ENCODE measurements around the gene TSPYL4.
A peak's percentile ranks its signal among the peaks of the same experiment; 100 is the strongest.

The TSPYL4 gene

GRCh38 chr6:116246089-116246488 is 7.8 kb downstream of the TSPYL4 start:
- no peaks in the 10 kb centered on the region for H3K36me3 ChIP-seq (ENCODE audit: control insufficient read depth, insufficient read depth, low read length)
- no peaks in the 10 kb centered on the region for H3K9me3 ChIP-seq (ENCODE audit: control insufficient read depth, low read length)
- H3K4me3 ChIP-seq (ENCODE audit: low read length), result no peak overlapping the region
- H3K9ac ChIP-seq (ENCODE audit: low read length), result no peak overlapping the region
- no peaks in the 10 kb centered on the region for H3K27me3 ChIP-seq (ENCODE audit: control insufficient read depth, insufficient read depth, low read length)
- peaks cover 7% of the 10 kb centered on the region for H3K4me1 ChIP-seq (ENCODE audit: control insufficient read depth, insufficient read depth, low read length)

GRCh38 chr6:116244284-116244683 is 9.6 kb downstream of the TSPYL4 start:
- Histone ChIP-seq H3K9ac (ENCODE audit: low read length) (no peak overlapping the region), H3K27me3 (ENCODE audit: control insufficient read depth, insufficient read depth, low read length) (no peaks in the 10 kb centered on the region), H3K36me3 (ENCODE audit: control insufficient read depth, insufficient read depth, low read length) (no peaks in the 10 kb centered on the region), H3K4me3 (ENCODE audit: low read length) (no peak overlapping the region), H3K9me3 (ENCODE audit: control insufficient read depth, low read length) (no peaks in the 10 kb centered on the region), H3K4me1 (ENCODE audit: control insufficient read depth, insufficient read depth, low read length) (no peaks in the 10 kb centered on the region)

- H3K9ac ChIP-seq (ENCODE audit: low read length), result no peak overlapping the region
- no peaks in the 10 kb centered on the region for H3K4me1 ChIP-seq (ENCODE audit: control insufficient read depth, insufficient read depth, low read length)
- H3K36me3 ChIP-seq (ENCODE audit: control insufficient read depth, insufficient read depth, low read length), result no peaks in the 10 kb centered on the region
- no peak overlapping the region for H3K4me3 ChIP-seq (ENCODE audit: low read length)
- no peaks in the 10 kb centered on the region for H3K9me3 ChIP-seq (ENCODE audit: control insufficient read depth, low read length)
- no peaks in the 10 kb centered on the region for H3K27me3 ChIP-seq (ENCODE audit: control insufficient read depth, insufficient read depth, low read length)
Measured at GRCh38 chr6:116239856-116240255, 14.0 kb downstream of the TSPYL4 start.

- Histone ChIP-seq H3K4me3 (ENCODE audit: low read length) (no peak overlapping the region), H3K27me3 (ENCODE audit: control insufficient read depth, insufficient read depth, low read length) (no peaks in the 10 kb centered on the region), H3K9me3 (ENCODE audit: control insufficient read depth, low read length) (no peaks in the 10 kb centered on the region), H3K36me3 (ENCODE audit: control insufficient read depth, insufficient read depth, low read length) (no peaks in the 10 kb centered on the region), H3K9ac (ENCODE audit: low read length) (no peak overlapping the region), H3K4me1 (ENCODE audit: control insufficient read depth, insufficient read depth, low read length) (no peaks in the 10 kb centered on the region)
Measured at GRCh38 chr6:116239256-116239655, 14.6 kb downstream of the TSPYL4 start.

GRCh38 chr6:116238083-116238482 is 15.8 kb downstream of the TSPYL4 start:
- H3K36me3 ChIP-seq (ENCODE audit: control insufficient read depth, insufficient read depth, low read length), result no peaks in the 10 kb centered on the region
- no peaks in the 10 kb centered on the region for H3K4me1 ChIP-seq (ENCODE audit: control insufficient read depth, insufficient read depth, low read length)
- H3K27me3 ChIP-seq (ENCODE audit: control insufficient read depth, insufficient read depth, low read length), result no peaks in the 10 kb centered on the region
- H3K9me3 ChIP-seq (ENCODE audit: control insufficient read depth, low read length), result no peaks in the 10 kb centered on the region
- H3K9ac ChIP-seq (ENCODE audit: low read length), result no peak overlapping the region
- H3K4me3 ChIP-seq (ENCODE audit: low read length), result no peak overlapping the region

GRCh38 chr6:116234689-116235088 is 19.2 kb downstream of the TSPYL4 start:
- H3K4me1 ChIP-seq (ENCODE audit: control insufficient read depth, insufficient read depth, low read length), result no peaks in the 10 kb centered on the region
- H3K4me3 ChIP-seq (ENCODE audit: low read length), result no peak overlapping the region
- H3K9me3 ChIP-seq (ENCODE audit: control insufficient read depth, low read length), result no peaks in the 10 kb centered on the region
- no peak overlapping the region for H3K9ac ChIP-seq (ENCODE audit: low read length)
- H3K27me3 ChIP-seq (ENCODE audit: control insufficient read depth, insufficient read depth, low read length), result no peaks in the 10 kb centered on the region
- H3K36me3 ChIP-seq (ENCODE audit: control insufficient read depth, insufficient read depth, low read length), result no peaks in the 10 kb centered on the region

GRCh38 chr6:116229287-116229913 is 24.5 kb downstream of the TSPYL4 start:
- H3K27me3 ChIP-seq (ENCODE audit: control insufficient read depth, insufficient read depth, low read length), result no peaks in the 10 kb centered on the region
- H3K36me3 ChIP-seq (ENCODE audit: control insufficient read depth, insufficient read depth, low read length), result no peaks in the 10 kb centered on the region
- no peaks in the 10 kb centered on the region for H3K9me3 ChIP-seq (ENCODE audit: control insufficient read depth, low read length)
- H3K4me1 ChIP-seq (ENCODE audit: control insufficient read depth, insufficient read depth, low read length), result no peaks in the 10 kb centered on the region
- H3K4me3 ChIP-seq (ENCODE audit: low read length), result no peak overlapping the region
- no peak overlapping the region for H3K9ac ChIP-seq (ENCODE audit: low read length)

GRCh38 chr6:116223355-116223754 is 30.5 kb downstream of the TSPYL4 start:
- Histone ChIP-seq H3K27me3 (ENCODE audit: control insufficient read depth, insufficient read depth, low read length) (no peaks in the 10 kb centered on the region), H3K4me3 (ENCODE audit: low read length) (no peak overlapping the region), H3K4me1 (ENCODE audit: control insufficient read depth, insufficient read depth, low read length) (no peaks in the 10 kb centered on the region), H3K9ac (ENCODE audit: low read length) (no peak overlapping the region), H3K36me3 (ENCODE audit: control insufficient read depth, insufficient read depth, low read length) (no peaks in the 10 kb centered on the region), H3K9me3 (ENCODE audit: control insufficient read depth, low read length) (no peaks in the 10 kb centered on the region)

GRCh38 chr6:116221911-116222310 is 32.0 kb downstream of the TSPYL4 start:
- Histone ChIP-seq H3K4me1 (ENCODE audit: control insufficient read depth, insufficient read depth, low read length) (no peaks in the 10 kb centered on the region), H3K9ac (ENCODE audit: low read length) (no peak overlapping the region), H3K9me3 (ENCODE audit: control insufficient read depth, low read length) (no peaks in the 10 kb centered on the region), H3K27me3 (ENCODE audit: control insufficient read depth, insufficient read depth, low read length) (no peaks in the 10 kb centered on the region), H3K36me3 (ENCODE audit: control insufficient read depth, insufficient read depth, low read length) (no peaks in the 10 kb centered on the region), H3K4me3 (ENCODE audit: low read length) (no peak overlapping the region)

- Histone ChIP-seq H3K9ac (ENCODE audit: low read length) (no peak overlapping the region), H3K27me3 (ENCODE audit: control insufficient read depth, insufficient read depth, low read length) (no peaks in the 10 kb centered on the region), H3K4me1 (ENCODE audit: control insufficient read depth, insufficient read depth, low read length) (no peaks in the 10 kb centered on the region), H3K9me3 (ENCODE audit: control insufficient read depth, low read length) (no peaks in the 10 kb centered on the region), H3K4me3 (ENCODE audit: low read length) (no peak overlapping the region), H3K36me3 (ENCODE audit: control insufficient read depth, insufficient read depth, low read length) (no peaks in the 10 kb centered on the region)
Measured at GRCh38 chr6:116221067-116221466, 32.8 kb downstream of the TSPYL4 start.

GRCh38 chr6:116218866-116219265 is 35.0 kb downstream of the TSPYL4 start:
- no peak overlapping the region for H3K9ac ChIP-seq (ENCODE audit: low read length)
- H3K9me3 ChIP-seq (ENCODE audit: control insufficient read depth, low read length), result no peaks in the 10 kb centered on the region
- H3K4me3 ChIP-seq (ENCODE audit: low read length), result no peak overlapping the region
- H3K36me3 ChIP-seq (ENCODE audit: control insufficient read depth, insufficient read depth, low read length), result no peaks in the 10 kb centered on the region
- no peaks in the 10 kb centered on the region for H3K27me3 ChIP-seq (ENCODE audit: control insufficient read depth, insufficient read depth, low read length)
- H3K4me1 ChIP-seq (ENCODE audit: control insufficient read depth, insufficient read depth, low read length), result no peaks in the 10 kb centered on the region

- Histone ChIP-seq H3K36me3 (ENCODE audit: control insufficient read depth, insufficient read depth, low read length) (no peaks in the 10 kb centered on the region), H3K4me1 (ENCODE audit: control insufficient read depth, insufficient read depth, low read length) (no peaks in the 10 kb centered on the region), H3K4me3 (ENCODE audit: low read length) (no peak overlapping the region), H3K9ac (ENCODE audit: low read length) (no peak overlapping the region), H3K9me3 (ENCODE audit: control insufficient read depth, low read length) (no peaks in the 10 kb centered on the region), H3K27me3 (ENCODE audit: control insufficient read depth, insufficient read depth, low read length) (no peaks in the 10 kb centered on the region)
Measured at GRCh38 chr6:116218172-116218633, 35.7 kb downstream of the TSPYL4 start.

GRCh38 chr6:116217069-116217468 is 36.8 kb downstream of the TSPYL4 start:
- H3K36me3 ChIP-seq (ENCODE audit: control insufficient read depth, insufficient read depth, low read length), result no peaks in the 10 kb centered on the region
- no peaks in the 10 kb centered on the region for H3K4me1 ChIP-seq (ENCODE audit: control insufficient read depth, insufficient read depth, low read length)
- H3K9ac ChIP-seq (ENCODE audit: low read length), result peak overlapping the region; percentile 10
- H3K4me3 ChIP-seq (ENCODE audit: low read length), result no peak overlapping the region
- no peaks in the 10 kb centered on the region for H3K27me3 ChIP-seq (ENCODE audit: control insufficient read depth, insufficient read depth, low read length)
- no peaks in the 10 kb centered on the region for H3K9me3 ChIP-seq (ENCODE audit: control insufficient read depth, low read length)

Data from mucosa of stomach (tissue), 1 donor.